HepG2 (cell line): ENCODE results near the gene HEATR1. TPM values are rescaled to one million over a fixed set of nuclear protein-coding genes. Genes with fewer than 3 reads are reported as not detected.

ENCODE experiments used
- BCL6 ChIP-seq: IDR thresholded peaks from 2 replicates; pipeline ENCODE4 v1.6.1; 2016; ENCODE audit warnings: missing genetic modification reagents, missing compliant biosample characterization
- ELF1 ChIP-seq: sonication (generic); formaldehyde crosslinking; IDR thresholded peaks from 2 replicates; pipeline ENCODE4 v1.4.0; 2020; ENCODE audit warnings: missing genetic modification reagents
- FOXJ3 ChIP-seq: sonication (generic); formaldehyde crosslinking; IDR thresholded peaks from 2 replicates; pipeline ENCODE4 v1.4.0; 2020; ENCODE audit warnings: missing genetic modification reagents, mild to moderate bottlenecking, borderline replicate concordance
- GATAD2A ChIP-seq: IDR thresholded peaks from 2 replicates; pipeline ENCODE4 v1.6.1; 2016
- HDAC1 ChIP-seq: sonication (generic); formaldehyde crosslinking; IDR thresholded peaks from 2 replicates; pipeline ENCODE4 v1.5.1; 2020; ENCODE audit warnings: mild to moderate bottlenecking, missing genetic modification reagents
- KAT2B ChIP-seq: fragments of 150-350 bp; IDR thresholded peaks from 2 replicates; pipeline ENCODE4 v1.6.1; 2014; ENCODE audit warnings: low read depth, low read length, borderline replicate concordance
- PTBP1 ChIP-seq: fragments of 200-400 bp; formaldehyde crosslinking; IDR thresholded peaks from 2 replicates; pipeline ENCODE4 v1.6.1; 2018; ENCODE audit warnings: low read length, low read depth; ENCODE audit not compliant: poor library complexity, severe bottlenecking
- SMYD3 ChIP-seq: sonication (generic); formaldehyde crosslinking; IDR thresholded peaks from 2 replicates; pipeline ENCODE4 v1.8.1; 2023; ENCODE audit warnings: mild to moderate bottlenecking, missing genetic modification reagents
- SP1 ChIP-seq, 2 experiments: fragments of 450-650 bp in 1 of 2; sonication (generic) in 1 of 2; formaldehyde crosslinking in 1 of 2; IDR thresholded peaks; 2 replicates each; pipeline versions ENCODE4 v1.4.0 to v1.6.1; 2016 to 2020; ENCODE audit warnings: missing genetic modification reagents in 1 of 2
- YEATS2 ChIP-seq: sonication (generic); formaldehyde crosslinking; IDR thresholded peaks from 2 replicates; pipeline ENCODE4 v1.4.0; 2020; ENCODE audit warnings: missing genetic modification reagents, borderline replicate concordance
- ZMYM4 ChIP-seq: sonication (generic); formaldehyde crosslinking; IDR thresholded peaks from 2 replicates; pipeline ENCODE4 v1.8.1; 2023; ENCODE audit warnings: mild to moderate bottlenecking, missing genetic modification reagents
- ZNF124 ChIP-seq: sonication (generic); formaldehyde crosslinking; IDR thresholded peaks from 2 replicates; pipeline ENCODE4 v1.4.0; 2020; ENCODE audit warnings: missing genetic modification reagents
- ZNF296 ChIP-seq: sonication (generic); formaldehyde crosslinking; conservative IDR thresholded peaks from 2 replicates; pipeline ENCODE4 v1.5.0; 2020; ENCODE audit warnings: mild to moderate bottlenecking, missing genetic modification reagents
- ZNF326 ChIP-seq: sonication (generic); formaldehyde crosslinking; IDR thresholded peaks from 2 replicates; pipeline ENCODE4 v1.4.0; 2020; ENCODE audit warnings: missing genetic modification reagents, borderline replicate concordance
- ZNF333 ChIP-seq: sonication (generic); formaldehyde crosslinking; IDR thresholded peaks from 2 replicates; pipeline ENCODE4 v1.4.0; 2020; ENCODE audit warnings: mild to moderate bottlenecking, missing genetic modification reagents, borderline replicate concordance
- ZNF343 ChIP-seq: sonication (generic); formaldehyde crosslinking; IDR thresholded peaks from 2 replicates; pipeline ENCODE4 v1.4.0; 2020; ENCODE audit warnings: mild to moderate bottlenecking, missing genetic modification reagents
- ZNF563 ChIP-seq: sonication (generic); formaldehyde crosslinking; IDR thresholded peaks from 2 replicates; pipeline ENCODE4 v1.8.0; 2022; ENCODE audit warnings: mild to moderate bottlenecking, moderate library complexity, missing genetic modification reagents
- ZNF615 ChIP-seq: sonication (generic); formaldehyde crosslinking; IDR thresholded peaks from 2 replicates; pipeline ENCODE4 v1.5.0; 2020; ENCODE audit warnings: mild to moderate bottlenecking, missing genetic modification reagents, borderline replicate concordance
- ZNF678 ChIP-seq: sonication (generic); formaldehyde crosslinking; IDR thresholded peaks from 2 replicates; pipeline ENCODE4 v1.4.0; 2020; ENCODE audit warnings: mild to moderate bottlenecking, missing genetic modification reagents
- ZSCAN22 ChIP-seq: sonication (generic); formaldehyde crosslinking; IDR thresholded peaks from 2 replicates; pipeline ENCODE4 v1.4.0; 2020; ENCODE audit warnings: mild to moderate bottlenecking, missing genetic modification reagents
- ZZZ3 ChIP-seq: sonication (generic); formaldehyde crosslinking; IDR thresholded peaks from 2 replicates; pipeline ENCODE4 v1.4.0; 2020; ENCODE audit warnings: missing genetic modification reagents, mild to moderate bottlenecking, borderline replicate concordance
- polyA plus RNA-seq, 8 experiments: library from polyadenylated mRNA; depleted of rRNA in 3 of 8; stranded (reverse) in 7 of 8; unstranded in 1 of 8; fragments of >200 nt; fragmentation: Illumina TruSeq in 4 of 8; extraction: Trizol in 4 of 8; gene quantifications; 2 replicates each; pipeline versions ENCODE4 v1.2.1 to v1.2.3, GENCODE V29; 2011 to 2016; ENCODE audit warnings: low read depth in 4 of 8, missing spikeins in 1 of 8, mixed read lengths in 1 of 8; ENCODE audit not compliant: insufficient read depth in 1 of 8
- total RNA-seq, 5 experiments: library from RNA; depleted of rRNA; stranded (reverse); fragments of >200 nt; fragmentation: Illumina TruSeq; extraction: Trizol; gene quantifications; 2 replicates each; pipeline ENCODE4 v1.2.3, GENCODE V29; 2016; ENCODE audit warnings: low read depth in 1 of 5
- TF ChIP-seq, protein P1 (sequence below): sonication (generic); formaldehyde crosslinking; IDR thresholded peaks from 2 replicates; pipeline ENCODE4 v1.5.0; 2020; ENCODE audit warnings: missing genetic modification reagents
- TF ChIP-seq, protein P2 (sequence below): sonication (generic); formaldehyde crosslinking; IDR thresholded peaks from 2 replicates; pipeline ENCODE4 v1.5.0; 2020; ENCODE audit warnings: missing genetic modification reagents, mild to moderate bottlenecking, borderline replicate concordance
- TF ChIP-seq, protein P3 (sequence below): sonication (generic); formaldehyde crosslinking; IDR thresholded peaks from 2 replicates; pipeline ENCODE4 v1.5.1; 2020; ENCODE audit warnings: missing genetic modification reagents, mild to moderate bottlenecking, borderline replicate concordance
- TF ChIP-seq, protein P4 (sequence below): sonication (generic); formaldehyde crosslinking; IDR thresholded peaks from 2 replicates; pipeline ENCODE4 v1.4.0; 2020; ENCODE audit warnings: mild to moderate bottlenecking, low read depth, missing genetic modification reagents

Gene HEATR1
- total and polyA plus RNA-seq, 2 of the 13 experiments (the other 11 are each of a cell fraction or from before 2014, with no cell fraction given) = 10.2 to 45.8 TPM

DNA sequence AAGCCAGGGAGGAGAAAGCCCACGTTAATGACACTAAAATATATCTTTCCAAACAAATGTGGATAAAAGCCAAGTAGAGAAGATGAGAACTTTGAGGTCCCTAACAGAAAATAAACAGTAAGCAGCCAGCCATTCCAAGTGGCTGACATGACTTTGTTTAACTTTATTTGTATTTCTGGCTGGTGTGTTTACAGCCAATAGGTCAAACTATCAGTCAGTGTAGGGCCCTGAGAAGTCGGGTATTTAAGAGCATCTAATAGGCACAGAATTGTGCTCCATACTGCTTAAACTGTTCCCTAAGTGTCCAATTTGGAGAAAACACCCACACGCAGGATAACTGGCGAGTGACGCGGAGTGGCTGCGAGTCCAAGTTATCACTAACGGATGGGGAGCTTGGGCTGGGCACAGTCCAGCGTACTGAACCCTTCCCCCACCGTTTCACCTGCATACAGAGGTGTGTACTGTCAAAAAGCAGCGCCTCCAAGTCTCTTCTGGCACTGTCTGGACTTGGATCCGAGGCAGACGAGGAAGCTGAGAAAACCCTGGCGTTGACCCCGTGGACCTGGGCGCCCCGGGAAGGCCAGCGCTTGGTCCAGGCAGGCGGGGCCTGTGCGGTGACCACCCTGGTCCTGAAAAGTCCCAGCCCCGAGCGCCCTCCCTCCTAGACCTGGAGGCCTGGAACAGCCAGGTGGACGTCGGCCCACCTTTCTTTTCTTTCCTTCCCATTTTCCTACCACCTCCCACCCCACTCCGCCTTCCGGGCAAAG, 81.2 kb downstream of the HEATR1 start (continued):
- TF ChIP-seq, protein P1, sequence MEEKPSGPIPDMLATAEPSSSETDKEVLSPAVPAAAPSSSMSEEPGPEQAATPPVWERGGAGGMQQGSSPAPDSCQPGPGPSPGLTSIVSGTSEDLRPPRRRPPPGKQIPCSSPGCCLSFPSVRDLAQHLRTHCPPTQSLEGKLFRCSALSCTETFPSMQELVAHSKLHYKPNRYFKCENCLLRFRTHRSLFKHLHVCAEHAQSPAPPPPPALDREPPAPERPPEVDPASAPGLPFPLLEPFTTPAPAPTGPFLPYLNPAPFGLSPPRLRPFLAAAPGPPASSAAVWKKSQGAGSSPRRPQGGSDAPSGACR = peak; percentile 74; the same call in 1 of the 2 replicates
- TF ChIP-seq ZNF563 (CRISPR knock-in tag) = no peak
- TF ChIP-seq ZZZ3 (CRISPR knock-in tag) = no peak
- TF ChIP-seq GATAD2A (CRISPR knock-in tag) = 0 out of 2 replicates have a peak, but pooled peaks have one; percentile 35
- TF ChIP-seq, protein P2, sequence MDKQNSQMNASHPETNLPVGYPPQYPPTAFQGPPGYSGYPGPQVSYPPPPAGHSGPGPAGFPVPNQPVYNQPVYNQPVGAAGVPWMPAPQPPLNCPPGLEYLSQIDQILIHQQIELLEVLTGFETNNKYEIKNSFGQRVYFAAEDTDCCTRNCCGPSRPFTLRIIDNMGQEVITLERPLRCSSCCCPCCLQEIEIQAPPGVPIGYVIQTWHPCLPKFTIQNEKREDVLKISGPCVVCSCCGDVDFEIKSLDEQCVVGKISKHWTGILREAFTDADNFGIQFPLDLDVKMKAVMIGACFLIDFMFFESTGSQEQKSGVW (CRISPR knock-in tag) = no peak
- no peak for TF ChIP-seq ZSCAN22 (CRISPR knock-in tag)
- TF ChIP-seq, protein P3, sequence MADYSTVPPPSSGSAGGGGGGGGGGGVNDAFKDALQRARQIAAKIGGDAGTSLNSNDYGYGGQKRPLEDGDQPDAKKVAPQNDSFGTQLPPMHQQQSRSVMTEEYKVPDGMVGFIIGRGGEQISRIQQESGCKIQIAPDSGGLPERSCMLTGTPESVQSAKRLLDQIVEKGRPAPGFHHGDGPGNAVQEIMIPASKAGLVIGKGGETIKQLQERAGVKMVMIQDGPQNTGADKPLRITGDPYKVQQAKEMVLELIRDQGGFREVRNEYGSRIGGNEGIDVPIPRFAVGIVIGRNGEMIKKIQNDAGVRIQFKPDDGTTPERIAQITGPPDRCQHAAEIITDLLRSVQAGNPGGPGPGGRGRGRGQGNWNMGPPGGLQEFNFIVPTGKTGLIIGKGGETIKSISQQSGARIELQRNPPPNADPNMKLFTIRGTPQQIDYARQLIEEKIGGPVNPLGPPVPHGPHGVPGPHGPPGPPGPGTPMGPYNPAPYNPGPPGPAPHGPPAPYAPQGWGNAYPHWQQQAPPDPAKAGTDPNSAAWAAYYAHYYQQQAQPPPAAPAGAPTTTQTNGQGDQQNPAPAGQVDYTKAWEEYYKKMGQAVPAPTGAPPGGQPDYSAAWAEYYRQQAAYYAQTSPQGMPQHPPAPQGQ (CRISPR knock-in tag) = no peak; the same call in 1 of the 2 replicates
- TF ChIP-seq ZMYM4 (CRISPR knock-in tag) = peak; percentile 33; the same call in 1 of the 2 replicates
- no peak; the same call in 1 of the 2 replicates for TF ChIP-seq HDAC1 (CRISPR knock-in tag)
- no peak for TF ChIP-seq KAT2B
- TF ChIP-seq ZNF615 = no peak
- no peak; the same call in 1 of the 2 replicates for TF ChIP-seq YEATS2 (CRISPR knock-in tag)
- TF ChIP-seq BCL6 (CRISPR knock-in tag) = peak; percentile 25; the same call in 1 of the 2 replicates
- TF ChIP-seq SP1 (IDR thresholded peaks at IDR 0.05) = no peak
- no peak for TF ChIP-seq SP1 (CRISPR knock-in tag; IDR thresholded peaks at IDR 0.05)
- TF ChIP-seq ZNF326 (CRISPR knock-in tag) = no peak
- TF ChIP-seq ELF1 = no peak
- TF ChIP-seq PTBP1 = no peak
- TF ChIP-seq ZNF296 (CRISPR knock-in tag) = no peak
- TF ChIP-seq ZNF678 (CRISPR knock-in tag) = 0 out of 2 replicates have a peak, but pooled peaks have one; percentile 43
- 0 out of 2 replicates have a peak, but pooled peaks have one; percentile 42 for TF ChIP-seq ZNF124
- TF ChIP-seq SMYD3 (CRISPR knock-in tag) = peak; percentile 12; the same call in 1 of the 2 replicates
- no peak for TF ChIP-seq ZNF343 (CRISPR knock-in tag)
- no peak for TF ChIP-seq ZNF333
- TF ChIP-seq FOXJ3 (CRISPR knock-in tag) = 0 out of 2 replicates have a peak, but pooled peaks have one; percentile 63
- TF ChIP-seq, protein P4, sequence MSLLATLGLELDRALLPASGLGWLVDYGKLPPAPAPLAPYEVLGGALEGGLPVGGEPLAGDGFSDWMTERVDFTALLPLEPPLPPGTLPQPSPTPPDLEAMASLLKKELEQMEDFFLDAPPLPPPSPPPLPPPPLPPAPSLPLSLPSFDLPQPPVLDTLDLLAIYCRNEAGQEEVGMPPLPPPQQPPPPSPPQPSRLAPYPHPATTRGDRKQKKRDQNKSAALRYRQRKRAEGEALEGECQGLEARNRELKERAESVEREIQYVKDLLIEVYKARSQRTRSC = no peak
